Measurements from ENCODE around the gene PDE10A.

The PDE10A gene

DNA sequence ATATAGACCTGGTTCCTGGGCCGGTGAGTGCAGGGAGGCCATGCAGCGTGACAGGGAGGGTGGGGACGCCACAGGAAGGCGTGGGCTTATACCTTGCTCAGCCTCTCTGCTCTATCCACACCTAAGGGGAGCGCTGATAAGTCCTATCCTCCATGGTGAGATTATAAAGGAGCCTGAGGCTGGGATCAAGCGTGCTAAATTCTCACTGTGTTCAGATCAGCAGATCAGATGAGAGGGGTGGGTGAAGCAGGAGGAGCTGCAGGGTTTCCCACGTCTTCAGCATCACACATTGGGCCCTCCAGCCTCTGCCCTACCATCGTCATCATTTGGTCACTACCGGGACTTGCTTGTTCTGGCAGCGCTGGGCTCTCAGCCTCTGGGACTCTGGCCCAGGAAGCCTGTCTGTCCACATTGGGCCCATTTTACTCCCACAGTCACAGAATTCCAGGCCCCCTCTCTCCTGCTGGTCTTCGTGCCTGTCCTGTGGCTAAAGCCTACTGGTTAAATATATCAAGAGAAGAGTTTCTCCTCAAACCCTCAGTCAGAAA is 29.1 kb upstream of the PDE10A start:
- DNase-seq (ENCODE audit: low spot score in 2 of 2): no peak
- Histone ChIP-seq H3K36me3 (replicated peaks) (no peaks in the 10 kb centered on the region), H3K4me1 (no peaks in the 10 kb centered on the region; the same call in 1 of the 2 replicates), H3K4me3 (no peak overlapping the region), H3K27me3 (ENCODE audit: low read depth) (no peaks in the 10 kb centered on the region), H3K9me3 (no peaks in the 10 kb centered on the region)
- in situ Hi-C loops (cut with MboI; ENCODE audit: low sequenced_read_pairs): no loop called here

DNA sequence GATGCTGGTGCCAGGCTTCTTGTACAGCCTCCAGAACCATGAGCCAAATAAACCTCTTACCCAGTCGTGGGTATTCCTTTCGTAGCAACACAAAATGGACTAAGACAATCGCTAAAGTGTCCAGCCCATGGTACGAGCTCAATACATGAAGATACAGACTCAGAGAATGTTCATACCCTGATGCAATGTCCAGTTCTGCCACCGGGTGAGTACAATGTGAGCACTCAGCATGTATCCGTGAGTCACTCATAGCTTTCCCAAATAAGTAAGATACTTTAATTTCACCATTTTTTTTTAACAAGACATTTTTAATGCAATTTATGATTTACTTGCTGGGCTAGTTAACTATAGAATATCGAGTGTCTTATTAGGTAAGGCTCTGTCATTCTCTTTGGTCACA is 26.7 kb upstream of the PDE10A start:
- H3K27me3 ChIP-seq (ENCODE audit: low read depth): no peaks in the 10 kb centered on the region

DNA sequence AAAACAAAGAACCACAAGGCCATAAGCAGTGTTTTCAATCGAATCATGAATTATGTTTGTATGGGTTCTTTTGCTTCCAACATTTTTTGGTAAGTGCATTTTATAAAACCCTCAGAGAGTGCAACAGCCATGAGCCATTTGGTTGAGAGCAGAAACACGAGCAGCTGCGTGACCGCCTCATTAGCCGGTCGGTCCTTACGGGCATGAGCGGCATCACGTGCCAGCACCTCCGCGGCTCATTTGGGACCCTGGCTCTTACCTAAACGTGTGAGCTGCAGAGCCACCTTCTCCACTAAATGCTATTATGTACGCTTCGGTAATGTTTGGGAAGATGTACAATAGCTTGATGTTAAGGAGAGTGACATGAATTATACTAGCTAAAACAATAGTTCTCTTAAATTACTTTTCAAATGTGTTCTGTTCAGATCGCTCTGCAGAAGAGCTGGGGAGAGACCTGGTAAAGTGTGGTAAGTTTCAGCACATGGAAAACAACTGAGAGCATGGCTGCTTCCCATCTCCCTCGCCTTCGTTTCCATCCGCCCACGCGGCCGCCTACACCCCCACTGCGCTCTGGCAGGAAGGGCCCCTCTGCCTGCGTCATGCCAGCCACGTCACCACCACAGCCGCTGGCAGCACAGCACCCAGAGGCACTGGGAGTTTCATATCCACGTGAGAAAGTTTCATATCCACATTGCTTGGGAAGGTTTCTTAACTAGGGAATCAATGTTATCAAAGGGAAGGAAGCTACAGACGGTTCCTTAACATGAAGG is 23.7 kb upstream of the PDE10A start:
- DNase-seq (ENCODE audit: low spot score in 2 of 2): no peak
- H3K27me3 ChIP-seq (ENCODE audit: low read depth): no peaks in the 10 kb centered on the region
- H3K4me3 ChIP-seq: no peak overlapping the region
- H3K36me3 ChIP-seq (replicated peaks): no peaks in the 10 kb centered on the region
- in situ Hi-C loops (cut with MboI; ENCODE audit: low sequenced_read_pairs): no loop called here
- no peaks in the 10 kb centered on the region; the same call in 1 of the 2 replicates for H3K4me1 ChIP-seq
- H3K9me3 ChIP-seq: no peaks in the 10 kb centered on the region

More for the DNA sequence above, 26.7 kb upstream of the PDE10A start:
- Histone ChIP-seq H3K4me1 (no peaks in the 10 kb centered on the region; the same call in 1 of the 2 replicates), H3K9me3 (no peaks in the 10 kb centered on the region), H3K4me3 (no peak overlapping the region), H3K36me3 (replicated peaks) (no peaks in the 10 kb centered on the region)
- DNase-seq (ENCODE audit: low spot score in 2 of 2): no peak
- in situ Hi-C loops (cut with MboI; ENCODE audit: low sequenced_read_pairs): no loop called here

DNA sequence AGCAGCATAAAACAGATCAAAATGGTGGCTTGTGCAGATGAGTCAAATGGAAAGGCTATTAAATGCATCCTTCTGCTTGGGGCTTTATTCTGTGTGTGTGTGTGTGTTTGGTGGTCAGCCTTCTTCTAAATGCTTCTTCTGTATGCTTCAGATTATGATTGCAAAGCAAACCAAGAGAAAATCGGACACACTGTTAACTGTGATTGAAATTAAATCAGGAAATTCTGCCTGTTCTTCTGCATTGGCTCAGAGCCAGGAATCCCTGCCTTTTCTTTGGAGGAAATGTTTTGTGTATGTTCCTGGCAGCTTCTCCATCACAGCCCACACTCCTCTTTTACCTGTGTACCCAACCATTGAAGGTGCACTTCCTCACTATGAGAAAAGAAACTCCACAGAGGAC is 22.3 kb upstream of the PDE10A start:
- Histone ChIP-seq H3K9me3 (no peaks in the 10 kb centered on the region), H3K27me3 (ENCODE audit: low read depth) (no peaks in the 10 kb centered on the region), H3K4me3 (no peak overlapping the region), H3K4me1 (no peaks in the 10 kb centered on the region; the same call in 1 of the 2 replicates), H3K36me3 (replicated peaks) (no peaks in the 10 kb centered on the region)
- no peak for DNase-seq (ENCODE audit: low spot score in 2 of 2)
- in situ Hi-C loops (cut with MboI; ENCODE audit: low sequenced_read_pairs): no loop called here

DNA sequence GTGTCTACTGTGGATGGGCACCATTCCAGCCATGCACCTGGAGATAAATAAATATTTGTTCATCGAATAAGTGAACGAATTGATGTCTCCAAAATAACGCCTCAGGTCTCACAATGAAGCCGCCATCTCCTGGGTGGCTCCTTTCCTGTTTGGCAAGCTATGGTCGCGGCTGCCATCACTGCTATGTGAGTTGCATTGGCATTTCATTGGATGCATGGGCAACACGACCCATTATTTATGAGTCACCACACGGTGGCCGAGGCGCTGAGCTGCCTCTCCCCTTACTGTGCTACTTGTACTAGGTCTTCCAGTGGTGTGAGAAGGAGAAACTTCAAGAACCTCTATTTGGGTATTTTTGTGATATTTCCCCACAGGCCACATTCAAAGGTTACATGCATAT is 21.3 kb upstream of the PDE10A start:
- in situ Hi-C loops (cut with MboI; ENCODE audit: low sequenced_read_pairs): no loop called here
- no peak for DNase-seq (ENCODE audit: low spot score in 2 of 2)
- H3K4me1 ChIP-seq: no peaks in the 10 kb centered on the region; the same call in 1 of the 2 replicates
- no peaks in the 10 kb centered on the region for H3K9me3 ChIP-seq
- H3K36me3 ChIP-seq (replicated peaks): no peaks in the 10 kb centered on the region
- no peaks in the 10 kb centered on the region for H3K27me3 ChIP-seq (ENCODE audit: low read depth)
- H3K4me3 ChIP-seq: no peak overlapping the region

DNA sequence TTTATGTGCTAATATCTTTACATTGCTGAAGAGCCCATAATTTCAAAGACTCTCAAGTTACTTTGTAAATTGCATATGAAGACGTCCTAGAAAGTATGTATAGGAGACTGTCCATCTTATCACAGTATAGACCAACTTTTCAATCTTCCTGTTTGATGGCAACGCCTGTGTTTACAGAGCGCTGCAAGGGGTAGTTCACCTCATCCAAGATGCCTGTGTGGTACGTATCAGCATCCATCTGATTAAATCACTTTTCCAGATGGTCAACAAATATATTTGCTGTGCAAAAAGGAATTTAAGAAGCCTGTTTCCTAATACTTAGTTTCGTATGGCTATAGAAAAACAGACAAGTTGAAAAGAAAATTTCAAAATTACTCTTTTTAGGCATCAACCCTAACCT is 17.9 kb upstream of the PDE10A start:
- in situ Hi-C loops (cut with MboI; ENCODE audit: low sequenced_read_pairs): no loop called here
- no peak for DNase-seq (ENCODE audit: low spot score in 2 of 2)
- H3K4me3 ChIP-seq: no peak overlapping the region

DNA sequence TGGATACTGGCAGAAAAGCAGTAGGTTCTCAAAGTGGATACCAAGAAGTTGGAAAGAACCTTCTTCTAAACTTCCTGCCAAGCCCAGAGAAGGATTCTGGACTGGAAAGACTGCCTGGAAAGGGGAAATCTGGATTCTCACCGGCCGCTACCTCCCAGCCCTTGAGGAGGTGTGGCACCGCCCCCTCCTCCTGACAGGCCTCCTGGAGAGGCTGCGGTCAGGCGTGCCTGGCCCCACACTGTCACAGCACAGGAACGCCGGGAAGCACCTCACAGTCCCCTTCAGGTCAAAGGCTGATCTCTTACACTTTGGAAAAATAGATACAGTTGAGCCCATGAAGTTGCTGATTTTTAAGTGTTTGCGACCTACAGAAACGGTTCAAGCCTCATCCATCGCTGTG is 16.3 kb upstream of the PDE10A start:
- Histone ChIP-seq H3K36me3 (replicated peaks) (no peaks in the 10 kb centered on the region), H3K4me3 (no peak overlapping the region), H3K27me3 (ENCODE audit: low read depth) (no peaks in the 10 kb centered on the region), H3K9me3 (no peaks in the 10 kb centered on the region), H3K4me1 (peaks cover 5% of the 10 kb centered on the region)
- DNase-seq (ENCODE audit: low spot score in 2 of 2): no peak
- in situ Hi-C loops (cut with MboI; ENCODE audit: low sequenced_read_pairs): no loop called here

More for the DNA sequence above, 17.9 kb upstream of the PDE10A start:
- no peaks in the 10 kb centered on the region for H3K36me3 ChIP-seq (replicated peaks)
- H3K4me1 ChIP-seq: no peaks in the 10 kb centered on the region; the same call in 1 of the 2 replicates
- no peaks in the 10 kb centered on the region for H3K27me3 ChIP-seq (ENCODE audit: low read depth)
- no peaks in the 10 kb centered on the region for H3K9me3 ChIP-seq

DNA sequence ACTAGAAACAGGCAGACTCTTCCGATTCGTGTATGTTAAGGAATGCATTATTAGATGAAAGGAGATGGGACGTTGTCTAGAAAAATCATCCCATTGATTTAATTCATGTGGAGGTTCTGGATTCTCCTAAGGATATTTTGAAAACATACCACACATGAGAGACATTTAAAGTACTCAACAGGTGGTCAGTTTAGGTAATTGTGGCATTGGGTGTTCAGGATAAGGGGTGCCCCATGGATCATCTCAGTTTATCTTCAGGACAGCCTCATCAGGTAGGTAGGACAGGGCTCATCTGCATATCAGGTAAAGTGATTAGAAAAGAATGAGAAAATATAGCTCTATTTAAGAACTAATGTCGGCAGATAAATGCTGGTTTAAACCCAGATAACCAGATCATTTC is 15.9 kb upstream of the PDE10A start:
- H3K9me3 ChIP-seq: no peaks in the 10 kb centered on the region
- no peaks in the 10 kb centered on the region for H3K36me3 ChIP-seq (replicated peaks)
- DNase-seq (ENCODE audit: low spot score in 2 of 2): no peak
- no peaks in the 10 kb centered on the region for H3K27me3 ChIP-seq (ENCODE audit: low read depth)
- in situ Hi-C loops (cut with MboI; ENCODE audit: low sequenced_read_pairs): no loop called here
- H3K4me3 ChIP-seq: no peak overlapping the region
- peaks cover 5% of the 10 kb centered on the region for H3K4me1 ChIP-seq

DNA sequence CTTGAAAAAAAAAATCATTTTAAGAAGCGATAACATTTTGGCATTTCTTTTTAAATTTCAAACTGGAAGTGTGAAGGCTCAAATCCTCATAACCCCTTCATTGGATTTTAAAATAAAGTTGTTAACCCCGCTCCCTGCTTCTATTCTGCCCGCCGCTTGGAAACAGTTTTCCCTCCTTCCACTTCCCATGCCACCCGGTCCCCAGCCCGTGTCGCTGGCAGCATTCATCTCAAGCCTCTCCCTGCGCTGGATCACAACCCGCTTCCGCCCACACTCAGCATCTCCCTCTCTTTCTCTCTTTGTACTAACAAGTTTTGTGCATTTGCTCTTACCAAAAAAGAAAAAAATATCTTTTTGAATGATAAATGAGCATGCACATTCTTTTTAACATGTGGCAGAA is 15.4 kb upstream of the PDE10A start:
- DNase-seq (ENCODE audit: low spot score in 2 of 2): no peak
- Histone ChIP-seq H3K4me3 (no peak overlapping the region), H3K9me3 (no peaks in the 10 kb centered on the region), H3K36me3 (replicated peaks) (no peaks in the 10 kb centered on the region), H3K4me1 (peaks cover 5% of the 10 kb centered on the region), H3K27me3 (ENCODE audit: low read depth) (no peaks in the 10 kb centered on the region)
- in situ Hi-C loops (cut with MboI; ENCODE audit: low sequenced_read_pairs): no loop called here

DNA sequence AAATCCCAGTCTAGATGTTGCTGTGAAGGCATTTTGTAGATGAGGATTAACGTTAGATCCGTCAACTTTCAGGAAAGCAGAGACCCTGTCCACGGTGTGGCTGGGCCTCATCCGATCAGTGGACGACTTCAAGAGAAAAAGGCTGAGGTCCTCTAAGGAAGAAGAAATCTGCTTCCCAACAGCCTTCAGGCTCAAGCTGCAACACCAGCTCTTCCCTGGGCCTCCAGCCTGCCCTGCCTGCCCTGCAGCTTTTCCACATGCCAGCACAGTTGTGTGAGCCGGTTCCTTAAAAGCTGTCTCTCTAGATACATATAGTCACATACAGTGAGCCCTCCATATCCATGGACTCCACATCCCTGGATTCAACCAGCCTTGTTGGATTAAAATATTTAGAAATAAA is 14.1 kb upstream of the PDE10A start:
- in situ Hi-C loops (cut with MboI; ENCODE audit: low sequenced_read_pairs): no loop called here
- Histone ChIP-seq H3K4me1 (peaks cover 5% of the 10 kb centered on the region), H3K4me3 (no peak overlapping the region), H3K36me3 (replicated peaks) (no peaks in the 10 kb centered on the region), H3K27me3 (ENCODE audit: low read depth) (no peaks in the 10 kb centered on the region), H3K9me3 (no peaks in the 10 kb centered on the region)
- no peak for DNase-seq (ENCODE audit: low spot score in 2 of 2)

DNA sequence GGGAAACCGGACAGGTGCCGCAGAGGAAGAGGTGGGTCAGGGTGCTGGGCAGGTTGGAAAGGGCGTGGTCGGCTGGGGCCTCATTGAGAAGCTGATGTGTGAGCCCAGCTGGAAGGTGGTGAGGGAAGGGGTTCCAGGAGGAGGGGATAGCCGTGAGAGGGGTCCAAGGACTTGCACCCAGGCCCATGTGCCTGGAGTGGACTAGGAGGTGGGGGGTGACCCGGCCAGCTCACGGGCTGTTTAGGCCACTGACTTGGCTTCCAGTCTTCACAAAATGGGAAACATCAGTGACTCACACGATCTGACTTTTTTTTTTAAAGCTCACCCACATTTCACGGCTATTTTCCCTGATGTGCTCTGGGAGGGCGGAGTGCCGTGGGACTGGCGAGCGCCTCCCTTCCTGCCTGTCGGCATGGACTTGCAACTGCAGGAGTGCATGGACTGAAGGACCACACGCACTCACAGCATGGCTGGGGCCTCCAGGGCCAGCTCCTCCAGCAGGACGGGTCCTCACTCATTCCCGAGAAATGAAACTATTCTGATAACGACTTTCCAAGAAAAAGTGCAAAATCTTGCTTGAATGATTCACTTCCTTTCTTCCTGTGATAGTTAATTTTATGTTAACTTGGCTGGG is 13.5 kb upstream of the PDE10A start:
- H3K9me3 ChIP-seq: no peaks in the 10 kb centered on the region
- no peak overlapping the region for H3K4me3 ChIP-seq
- H3K36me3 ChIP-seq (replicated peaks): no peaks in the 10 kb centered on the region
- no peaks in the 10 kb centered on the region for H3K27me3 ChIP-seq (ENCODE audit: low read depth)
- in situ Hi-C loops (cut with MboI; ENCODE audit: low sequenced_read_pairs): no loop called here
- peaks cover 5% of the 10 kb centered on the region for H3K4me1 ChIP-seq
- no peak for DNase-seq (ENCODE audit: low spot score in 2 of 2)

DNA sequence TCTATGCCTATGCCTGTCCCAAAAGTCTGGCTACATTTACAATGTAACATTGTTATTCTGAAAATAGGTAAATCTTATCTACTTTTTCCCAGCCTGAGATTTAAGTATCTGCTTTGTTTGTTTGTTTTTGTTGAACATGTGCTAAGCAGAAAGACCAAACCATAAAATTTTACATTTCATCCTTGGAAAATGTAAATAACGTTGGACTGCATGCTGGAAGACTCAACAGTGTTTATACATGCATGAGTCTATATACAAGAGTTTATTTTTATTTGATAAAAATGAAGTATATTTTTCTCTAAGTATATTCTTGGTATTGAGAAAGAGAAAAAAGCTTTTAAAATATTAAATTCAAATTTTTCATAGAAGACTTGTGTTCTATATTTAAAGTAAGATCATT is 12.1 kb upstream of the PDE10A start:
- DNase-seq (ENCODE audit: low spot score in 2 of 2): no peak
- Histone ChIP-seq H3K4me1 (peaks cover 12% of the 10 kb centered on the region), H3K4me3 (no peak overlapping the region), H3K9me3 (no peaks in the 10 kb centered on the region), H3K27me3 (ENCODE audit: low read depth) (no peaks in the 10 kb centered on the region), H3K36me3 (replicated peaks) (no peaks in the 10 kb centered on the region)
- in situ Hi-C loops (cut with MboI; ENCODE audit: low sequenced_read_pairs): no loop called here

DNA sequence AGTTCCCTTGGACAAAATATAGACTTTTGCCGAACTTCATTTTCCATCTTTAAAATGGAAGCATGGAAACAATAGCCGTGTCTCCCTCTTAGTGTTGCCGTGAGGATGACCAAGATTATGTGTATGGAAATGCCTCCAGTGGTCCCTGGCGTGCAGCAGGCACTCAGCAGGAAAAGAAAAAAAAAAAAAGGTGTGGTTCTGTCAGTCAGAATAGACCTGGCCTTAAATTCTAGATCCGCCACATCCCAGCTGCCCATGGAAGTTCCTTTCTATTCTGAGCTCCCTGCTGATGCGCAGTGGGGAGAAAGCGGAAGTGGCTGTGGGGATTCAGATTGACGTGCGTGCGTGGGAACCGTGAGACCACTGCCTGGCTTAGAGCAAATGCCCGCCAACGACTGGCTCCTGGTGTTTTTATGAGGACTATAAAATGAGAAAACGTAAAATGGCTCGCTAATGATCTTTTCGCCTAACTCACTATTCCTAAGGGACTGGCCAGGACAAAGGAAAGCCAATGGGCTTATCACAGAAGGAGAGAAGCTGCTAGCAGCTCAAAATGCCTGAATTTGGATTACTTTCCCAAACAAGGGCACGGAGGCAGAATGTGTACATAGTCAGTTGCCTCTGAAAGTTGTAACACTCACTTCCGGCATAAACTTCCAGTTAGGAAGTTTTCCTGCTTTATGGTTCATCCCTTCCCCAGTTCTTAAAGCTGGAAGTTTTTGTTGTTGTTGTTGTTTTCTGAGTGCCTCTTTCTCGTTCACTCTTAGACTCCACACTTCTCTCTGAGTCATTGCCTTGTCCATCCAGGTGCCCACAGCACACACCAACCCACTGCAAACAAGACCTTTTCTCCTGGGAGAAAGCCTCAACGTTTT is 11.4 kb upstream of the PDE10A start:
- DNase-seq (ENCODE audit: low spot score in 2 of 2): peak; percentile 40 to 42
- Histone ChIP-seq H3K9me3 (no peaks in the 10 kb centered on the region), H3K27me3 (ENCODE audit: low read depth) (no peaks in the 10 kb centered on the region), H3K4me1 (peaks cover 12% of the 10 kb centered on the region), H3K36me3 (replicated peaks) (no peaks in the 10 kb centered on the region), H3K4me3 (no peak overlapping the region)
- in situ Hi-C loops (cut with MboI; ENCODE audit: low sequenced_read_pairs): no loop called here

All from HAP-1 (cell line).